Nephron (organoid): ENCODE data around the gene PCED1B.

Experiments
- H3K27ac Mint-ChIP-seq, 3 experiments: 2 replicates each; pipeline ENCODE4 v1.8.0; 2020; ENCODE audit warnings: mixed read lengths in 3 of 3, mild to moderate bottlenecking in 2 of 3, moderate library complexity in 1 of 3
- H3K27me3 Mint-ChIP-seq: 2 replicates; pipeline ENCODE4 v1.8.0; 2021; ENCODE audit warnings: low read depth, mild to moderate bottlenecking, moderate library complexity, mixed read lengths
- H3K36me3 Mint-ChIP-seq: 2 replicates; pipeline ENCODE4 v1.8.0; 2020; ENCODE audit warnings: low read depth, mixed read lengths
- H3K4me1 Mint-ChIP-seq: 2 replicates; pipeline ENCODE4 v1.8.0; 2020; ENCODE audit warnings: mixed read lengths
- H3K4me3 Mint-ChIP-seq, 3 experiments: 2 replicates each; pipeline ENCODE4 v1.8.0; 2020; ENCODE audit warnings: mild to moderate bottlenecking in 3 of 3, mixed read lengths in 3 of 3, moderate library complexity in 2 of 3
- H3K9me3 Mint-ChIP-seq: 2 replicates; pipeline ENCODE4 v1.8.0; 2020; ENCODE audit warnings: mixed read lengths
- CTCF ChIP-seq, 3 experiments: fragments of 200-600 bp; sonication (generic); IDR thresholded peaks; one replicate each; pipeline ENCODE4 v1.5.0; 2021; ENCODE audit warnings: antibody characterized with exemption in 3 of 3; ENCODE audit not compliant: unreplicated experiment in 3 of 3

The PCED1B gene

DNA sequence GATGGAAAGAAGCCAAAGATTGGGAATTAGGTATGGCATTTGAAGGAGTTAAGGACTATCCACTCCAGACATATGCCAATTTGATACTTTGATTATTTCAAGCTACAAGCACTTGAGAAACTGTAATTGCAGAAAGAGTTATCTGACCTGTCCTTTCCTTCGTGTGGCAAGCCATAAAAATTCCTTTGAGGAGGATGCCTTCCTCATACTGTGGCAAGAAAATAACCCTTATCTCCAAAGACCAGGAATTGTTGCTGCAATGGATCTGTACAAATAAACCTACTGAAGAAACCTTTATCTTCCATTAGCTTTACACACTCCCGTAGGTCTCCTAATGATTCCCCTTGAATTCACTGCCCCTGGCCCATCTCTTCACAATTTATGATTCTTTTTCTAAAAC lies 165.4 kb downstream of the PCED1B start:
- Mint-ChIP-seq H3K36me3 (no peaks in the 10 kb centered on the region), H3K27me3 (no peaks in the 10 kb centered on the region), H3K9me3 (no peaks in the 10 kb centered on the region), H3K4me3 (no peak overlapping the region), H3K4me1 (no peaks in the 10 kb centered on the region), H3K27ac (no peak overlapping the region)
- no peak for TF ChIP-seq CTCF (IDR thresholded peaks at IDR 0.05; ENCODE audit: unreplicated experiment in 3 of 3)

DNA sequence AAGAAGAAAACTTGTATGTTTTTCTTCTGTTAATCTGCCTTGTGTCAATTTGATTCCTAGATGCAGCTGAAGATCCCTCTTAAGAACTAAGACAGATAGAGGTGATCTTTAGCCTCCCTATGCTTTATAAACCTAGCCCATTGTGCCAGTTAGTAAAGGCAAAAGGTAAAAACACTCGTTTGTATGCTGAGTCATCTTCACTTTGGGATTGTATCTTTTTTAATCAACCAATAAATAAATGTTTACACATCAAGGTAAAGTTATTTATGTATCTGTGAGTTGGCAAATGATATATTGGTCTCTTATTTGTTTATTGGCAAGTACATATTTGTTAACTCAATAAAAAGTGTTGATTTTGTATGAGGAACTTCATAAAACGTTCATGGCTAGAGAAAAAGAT lies 166.2 kb downstream of the PCED1B start:
- H3K4me3 Mint-ChIP-seq = no peak overlapping the region
- no peaks in the 10 kb centered on the region for H3K4me1 Mint-ChIP-seq
- peaks cover 4% of the 10 kb centered on the region for H3K36me3 Mint-ChIP-seq
- peaks cover 4% of the 10 kb centered on the region for H3K9me3 Mint-ChIP-seq
- no peak for TF ChIP-seq CTCF (IDR thresholded peaks at IDR 0.05; ENCODE audit: unreplicated experiment in 3 of 3)
- no peak overlapping the region for H3K27ac Mint-ChIP-seq
- H3K27me3 Mint-ChIP-seq = peaks cover 3% of the 10 kb centered on the region

GRCh38 chr12:47247418-47247817 lies 168.0 kb downstream of the PCED1B start:
- Mint-ChIP-seq H3K4me3 (no peak overlapping the region), H3K36me3 (peaks cover 6% of the 10 kb centered on the region), H3K4me1 (no peaks in the 10 kb centered on the region), H3K27ac (no peak overlapping the region), H3K9me3 (peaks cover 15% of the 10 kb centered on the region), H3K27me3 (peaks cover 3% of the 10 kb centered on the region)
- no peak for TF ChIP-seq CTCF (IDR thresholded peaks at IDR 0.05; ENCODE audit: unreplicated experiment in 3 of 3)

DNA sequence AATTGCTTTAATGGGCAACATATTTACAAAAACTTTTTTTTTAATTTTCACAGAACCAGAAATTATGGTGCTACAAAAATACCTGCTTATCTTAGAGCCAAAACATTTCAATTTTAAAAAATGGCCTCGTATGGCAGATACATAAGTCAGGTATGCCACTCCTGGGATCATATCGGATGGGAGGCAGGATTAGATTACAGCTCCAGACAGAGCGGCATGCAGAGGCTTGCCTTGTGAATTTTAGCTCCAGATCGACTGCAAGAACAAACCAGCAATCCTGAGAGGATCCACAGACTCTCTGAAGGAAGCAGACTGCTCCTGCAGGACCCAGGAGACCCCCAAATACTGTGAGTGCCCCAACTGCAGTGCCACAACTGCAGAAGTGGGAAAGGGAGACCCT lies 169.7 kb downstream of the PCED1B start:
- no peak overlapping the region for H3K27ac Mint-ChIP-seq
- H3K4me1 Mint-ChIP-seq = no peaks in the 10 kb centered on the region
- peaks cover 3% of the 10 kb centered on the region for H3K27me3 Mint-ChIP-seq
- peaks cover 25% of the 10 kb centered on the region for H3K9me3 Mint-ChIP-seq
- H3K4me3 Mint-ChIP-seq = no peak overlapping the region
- no peak for TF ChIP-seq CTCF (IDR thresholded peaks at IDR 0.05; ENCODE audit: unreplicated experiment in 3 of 3)
- H3K36me3 Mint-ChIP-seq = peaks cover 6% of the 10 kb centered on the region

GRCh38 chr12:47249719-47250357 lies 170.4 kb downstream of the PCED1B start:
- Mint-ChIP-seq H3K36me3 (peaks cover 6% of the 10 kb centered on the region), H3K4me3 (no peak overlapping the region), H3K27ac (no peak overlapping the region), H3K27me3 (peaks cover 3% of the 10 kb centered on the region), H3K9me3 (peaks cover 26% of the 10 kb centered on the region), H3K4me1 (no peaks in the 10 kb centered on the region)
- no peak for TF ChIP-seq CTCF (IDR thresholded peaks at IDR 0.05; ENCODE audit: unreplicated experiment in 3 of 3)

GRCh38 chr12:47251919-47252318 lies 172.5 kb downstream of the PCED1B start:
- H3K36me3 Mint-ChIP-seq = peaks cover 6% of the 10 kb centered on the region
- H3K4me1 Mint-ChIP-seq = no peaks in the 10 kb centered on the region
- no peak for TF ChIP-seq CTCF (IDR thresholded peaks at IDR 0.05; ENCODE audit: unreplicated experiment in 3 of 3)
- no peak overlapping the region for H3K27ac Mint-ChIP-seq
- peaks cover 3% of the 10 kb centered on the region for H3K27me3 Mint-ChIP-seq
- H3K9me3 Mint-ChIP-seq = peaks cover 33% of the 10 kb centered on the region
- H3K4me3 Mint-ChIP-seq = no peak overlapping the region
